WI38 (cell line): ENCODE measurements around the gene GRAP.

ENCODE experiments used
- H3K4me3 ChIP-seq: 2 replicates; pipeline ENCODE4 v1.5.1; 2011; ENCODE audit warnings: low read depth, mild to moderate bottlenecking, control low read depth, low read length
- CTCF ChIP-seq: IDR thresholded peaks from 2 replicates; pipeline ENCODE4 v1.5.1; 2012; ENCODE audit warnings: low read depth, mild to moderate bottlenecking, control low read depth, low read length

Gene GRAP

GRCh38 chr17:19013806-19014627 is 32.7 kb downstream of the GRAP start:
- H3K4me3 ChIP-seq: no peak overlapping the region
- TF ChIP-seq CTCF: no peak

- TF ChIP-seq CTCF: no peak
- H3K4me3 ChIP-seq: no peak overlapping the region
Measured at GRCh38 chr17:19013226-19013625, 33.5 kb downstream of the GRAP start.

GRCh38 chr17:19012171-19013080 is 34.3 kb downstream of the GRAP start:
- TF ChIP-seq CTCF: no peak
- no peak overlapping the region for H3K4me3 ChIP-seq

GRCh38 chr17:19011581-19011980 is 35.2 kb downstream of the GRAP start:
- no peak overlapping the region for H3K4me3 ChIP-seq
- no peak for TF ChIP-seq CTCF

GRCh38 chr17:19010729-19011505 is 35.8 kb downstream of the GRAP start:
- no peak for TF ChIP-seq CTCF
- no peak overlapping the region for H3K4me3 ChIP-seq

GRCh38 chr17:19009970-19010369 is 36.8 kb downstream of the GRAP start:
- no peak overlapping the region for H3K4me3 ChIP-seq
- no peak for TF ChIP-seq CTCF
